ENCODE measurements around the gene SRBD1.

The SRBD1 gene

DNA sequence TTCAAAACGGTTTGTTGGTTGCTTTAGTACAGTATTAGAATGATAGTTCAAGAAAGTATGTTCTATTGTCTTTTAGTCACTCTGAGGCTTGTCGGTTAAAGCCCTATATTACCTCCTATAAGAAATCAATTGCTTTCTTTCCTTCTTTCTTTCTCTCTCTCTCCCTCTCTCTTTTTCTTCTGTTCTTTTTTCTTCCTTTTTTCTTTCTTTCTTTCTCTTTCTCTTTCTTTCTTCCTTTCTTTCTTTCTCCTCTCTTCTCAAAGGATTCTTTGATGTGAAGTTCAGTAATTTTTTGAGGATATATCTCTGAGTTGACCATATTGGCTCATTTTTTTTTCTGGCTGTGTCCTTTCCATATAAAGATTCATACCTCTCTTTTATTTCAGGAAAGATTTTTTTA is 249.4 kb downstream of the SRBD1 start:
- Histone ChIP-seq H3K36me3 (ENCODE audit: control insufficient read depth, insufficient read depth, low read length) (no peaks in the 10 kb centered on the region), H3K27me3 (replicated peaks; ENCODE audit: control insufficient read depth, insufficient read depth, low read length) (no peaks in the 10 kb centered on the region), H3K4me3 (replicated peaks; ENCODE audit: low read depth, low read length) (no peak overlapping the region)
- no peak for TF ChIP-seq CTCF (IDR thresholded peaks at IDR 0.05; ENCODE audit: insufficient read depth, low read length, poor library complexity, severe bottlenecking)
- no peak for DNase-seq (ENCODE audit: extremely low read depth, insufficient read length)

DNA sequence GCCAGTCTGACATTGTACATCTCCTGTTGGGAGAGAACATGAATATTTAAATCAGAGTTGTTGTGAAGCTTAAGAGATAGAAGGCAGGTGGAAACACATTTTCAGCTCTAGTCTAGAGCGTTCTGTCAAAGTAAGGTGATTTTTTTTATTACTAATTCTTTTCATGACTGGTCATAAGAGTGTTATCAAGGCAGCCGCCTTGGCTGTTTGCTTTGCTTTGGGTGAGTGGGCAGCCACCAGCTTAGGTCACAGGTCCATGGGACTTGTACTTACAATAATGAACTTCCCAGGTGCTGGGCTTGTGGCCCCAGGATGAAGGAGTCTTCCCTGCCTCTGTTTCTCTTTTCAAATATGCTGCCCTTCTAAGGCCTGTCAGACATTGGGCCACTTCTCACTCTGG is 256.3 kb downstream of the SRBD1 start:
- no peaks in the 10 kb centered on the region for H3K27me3 ChIP-seq (replicated peaks; ENCODE audit: control insufficient read depth, insufficient read depth, low read length)
- no peak for DNase-seq (ENCODE audit: extremely low read depth, insufficient read length)
- no peaks in the 10 kb centered on the region for H3K36me3 ChIP-seq (ENCODE audit: control insufficient read depth, insufficient read depth, low read length)
- TF ChIP-seq CTCF (IDR thresholded peaks at IDR 0.05; ENCODE audit: insufficient read depth, low read length, poor library complexity, severe bottlenecking), result no peak
- no peak overlapping the region for H3K4me3 ChIP-seq (replicated peaks; ENCODE audit: low read depth, low read length)

DNA sequence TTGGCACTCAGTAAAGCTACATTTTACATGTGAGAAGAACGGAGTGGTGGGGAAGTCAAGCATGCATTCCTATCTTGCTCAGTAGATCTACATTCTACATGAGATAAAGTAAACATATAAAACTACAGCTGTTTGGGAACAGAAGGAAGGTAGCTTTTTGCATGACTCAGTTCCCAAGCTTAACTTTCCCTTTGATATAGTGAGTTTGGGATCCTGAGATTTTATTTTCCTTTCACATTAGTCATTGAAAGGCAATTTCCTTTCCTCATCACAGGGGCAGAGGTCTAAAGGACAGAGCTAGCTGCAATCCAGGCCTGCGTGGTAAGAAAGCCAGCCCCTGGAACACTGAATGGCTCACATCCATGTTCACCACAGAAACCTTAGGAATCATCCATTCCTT is 257.2 kb downstream of the SRBD1 start:
- Histone ChIP-seq H3K27me3 (replicated peaks; ENCODE audit: control insufficient read depth, insufficient read depth, low read length) (no peaks in the 10 kb centered on the region), H3K36me3 (ENCODE audit: control insufficient read depth, insufficient read depth, low read length) (no peaks in the 10 kb centered on the region), H3K4me3 (replicated peaks; ENCODE audit: low read depth, low read length) (no peak overlapping the region)
- TF ChIP-seq CTCF (IDR thresholded peaks at IDR 0.05; ENCODE audit: insufficient read depth, low read length, poor library complexity, severe bottlenecking), result no peak
- DNase-seq (ENCODE audit: extremely low read depth, insufficient read length), result no peak

DNA sequence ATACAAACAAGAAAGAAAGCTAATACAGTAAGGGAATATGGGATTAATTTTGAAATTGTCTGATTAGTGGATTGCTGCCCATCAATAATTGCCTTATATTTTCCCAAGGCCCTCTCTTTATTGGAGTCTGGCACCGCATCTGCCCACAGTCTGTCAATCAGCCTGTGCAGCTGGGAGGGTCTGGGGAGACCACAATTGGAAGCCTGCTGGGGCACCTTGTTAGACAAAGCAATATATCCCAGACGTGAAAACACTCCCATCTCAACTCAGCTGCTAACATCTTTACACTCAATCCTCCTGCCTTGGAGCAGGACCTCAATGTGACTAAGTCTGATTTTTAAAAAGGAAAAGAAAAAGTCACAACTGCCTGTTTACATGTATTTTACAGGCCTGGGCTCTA is 258.6 kb downstream of the SRBD1 start:
- Histone ChIP-seq H3K36me3 (ENCODE audit: control insufficient read depth, insufficient read depth, low read length) (no peaks in the 10 kb centered on the region), H3K27me3 (replicated peaks; ENCODE audit: control insufficient read depth, insufficient read depth, low read length) (no peaks in the 10 kb centered on the region), H3K4me3 (replicated peaks; ENCODE audit: low read depth, low read length) (no peak overlapping the region)
- no peak for TF ChIP-seq CTCF (IDR thresholded peaks at IDR 0.05; ENCODE audit: insufficient read depth, low read length, poor library complexity, severe bottlenecking)
- DNase-seq (ENCODE audit: extremely low read depth, insufficient read length), result no peak

- Histone ChIP-seq H3K36me3 (ENCODE audit: control insufficient read depth, insufficient read depth, low read length) (no peaks in the 10 kb centered on the region), H3K27me3 (replicated peaks; ENCODE audit: control insufficient read depth, insufficient read depth, low read length) (no peaks in the 10 kb centered on the region), H3K4me3 (replicated peaks; ENCODE audit: low read depth, low read length) (no peak overlapping the region)
- TF ChIP-seq CTCF (IDR thresholded peaks at IDR 0.05; ENCODE audit: insufficient read depth, low read length, poor library complexity, severe bottlenecking), result no peak
- no peak for DNase-seq (ENCODE audit: extremely low read depth, insufficient read length)
Measured at GRCh38 chr2:45345331-45346234, 265.5 kb downstream of the SRBD1 start.
